ENCODE results near the gene ENO1.

DNA sequence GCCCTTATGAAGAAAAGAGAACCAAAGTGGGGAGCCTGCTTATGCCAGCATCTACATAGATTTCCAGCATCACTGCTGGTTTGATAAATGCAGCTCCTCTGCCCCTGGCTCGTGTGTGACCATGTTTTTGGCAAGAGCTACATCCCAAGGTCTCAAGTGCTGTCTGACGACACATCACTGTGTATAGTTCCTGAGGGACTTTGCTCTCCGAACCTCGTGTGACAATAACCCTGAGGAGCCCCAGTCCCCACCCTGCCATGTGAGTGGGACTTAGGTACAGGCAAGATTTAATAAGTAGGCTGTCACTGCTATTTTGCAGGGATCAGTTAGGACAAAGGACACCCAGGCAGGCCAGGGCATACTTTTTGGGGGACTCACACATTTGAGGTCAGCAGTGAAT is 32.2 kb downstream of the ENO1 start:
- TF ChIP-seq EZH2 (IDR thresholded peaks at IDR 0.05; ENCODE audit: borderline replicate concordance, low read depth, low read length, severe bottlenecking): no peak
- TF ChIP-seq, protein P1, sequence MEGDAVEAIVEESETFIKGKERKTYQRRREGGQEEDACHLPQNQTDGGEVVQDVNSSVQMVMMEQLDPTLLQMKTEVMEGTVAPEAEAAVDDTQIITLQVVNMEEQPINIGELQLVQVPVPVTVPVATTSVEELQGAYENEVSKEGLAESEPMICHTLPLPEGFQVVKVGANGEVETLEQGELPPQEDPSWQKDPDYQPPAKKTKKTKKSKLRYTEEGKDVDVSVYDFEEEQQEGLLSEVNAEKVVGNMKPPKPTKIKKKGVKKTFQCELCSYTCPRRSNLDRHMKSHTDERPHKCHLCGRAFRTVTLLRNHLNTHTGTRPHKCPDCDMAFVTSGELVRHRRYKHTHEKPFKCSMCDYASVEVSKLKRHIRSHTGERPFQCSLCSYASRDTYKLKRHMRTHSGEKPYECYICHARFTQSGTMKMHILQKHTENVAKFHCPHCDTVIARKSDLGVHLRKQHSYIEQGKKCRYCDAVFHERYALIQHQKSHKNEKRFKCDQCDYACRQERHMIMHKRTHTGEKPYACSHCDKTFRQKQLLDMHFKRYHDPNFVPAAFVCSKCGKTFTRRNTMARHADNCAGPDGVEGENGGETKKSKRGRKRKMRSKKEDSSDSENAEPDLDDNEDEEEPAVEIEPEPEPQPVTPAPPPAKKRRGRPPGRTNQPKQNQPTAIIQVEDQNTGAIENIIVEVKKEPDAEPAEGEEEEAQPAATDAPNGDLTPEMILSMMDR (IDR thresholded peaks at IDR 0.05; ENCODE audit: borderline replicate concordance, extremely low read depth, low read length, poor library complexity, severe bottlenecking): no peak

Measured in DND-41 (cell line).